HG02610 (cell line): Measurements from ENCODE around the gene RPS15.

Source experiments
- ATAC-seq: cut with Tn5 transposase; IDR thresholded peaks from one replicate; pipeline ENCODE4 v1.9.1; 2021; ENCODE audit warnings: mild to moderate bottlenecking, moderate library complexity; ENCODE audit not compliant: unreplicated experiment

The RPS15 gene

GRCh38 chr19:1481893-1482360, 43.7 kb downstream of the RPS15 start:
- no peak for ATAC-seq

- ATAC-seq = no peak
Observed at GRCh38 chr19:1482361-1483130, 44.4 kb downstream of the RPS15 start.

DNA sequence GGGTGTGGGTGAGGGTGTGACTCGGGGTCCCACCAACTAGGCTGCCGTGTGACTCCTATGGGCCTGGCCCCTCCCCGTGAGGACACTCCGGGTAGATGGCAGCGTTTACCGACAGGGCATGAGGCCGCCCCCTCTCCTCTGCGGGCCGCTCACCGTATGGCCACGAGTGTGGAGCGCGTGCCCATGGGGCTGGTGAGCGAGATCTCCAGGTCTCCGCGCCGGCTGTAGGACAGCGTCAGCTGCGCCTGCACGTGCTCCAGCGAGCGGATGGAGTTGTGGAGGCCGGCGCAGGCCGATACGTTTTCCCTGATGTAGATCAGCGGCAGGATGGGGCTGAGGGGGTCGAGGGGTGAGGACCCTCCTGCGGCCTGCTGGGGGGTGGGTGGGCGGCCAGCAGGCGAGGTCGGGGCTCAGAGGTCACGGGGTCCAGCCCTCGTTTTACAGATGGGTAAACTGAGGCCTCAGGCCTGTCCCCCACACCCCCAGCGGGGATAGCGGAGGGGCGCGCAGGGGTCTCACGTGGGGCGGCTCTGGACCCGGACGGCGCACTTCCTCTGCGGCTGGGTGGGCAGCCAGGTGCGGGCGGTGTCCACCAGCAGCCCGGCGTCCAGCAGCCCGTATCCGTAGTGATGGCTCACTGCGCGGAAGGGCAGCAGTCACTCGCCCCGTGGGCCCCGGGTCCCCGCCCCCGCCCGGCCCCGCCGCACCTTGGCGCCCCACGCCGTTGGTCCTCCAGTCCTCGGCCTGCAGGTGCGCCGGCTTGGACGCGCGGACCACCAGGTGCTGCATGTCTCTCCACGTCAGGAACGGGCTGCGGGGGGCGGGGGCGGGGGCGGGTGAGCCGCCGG, 45.2 kb downstream of the RPS15 start:
- ATAC-seq = no peak

DNA sequence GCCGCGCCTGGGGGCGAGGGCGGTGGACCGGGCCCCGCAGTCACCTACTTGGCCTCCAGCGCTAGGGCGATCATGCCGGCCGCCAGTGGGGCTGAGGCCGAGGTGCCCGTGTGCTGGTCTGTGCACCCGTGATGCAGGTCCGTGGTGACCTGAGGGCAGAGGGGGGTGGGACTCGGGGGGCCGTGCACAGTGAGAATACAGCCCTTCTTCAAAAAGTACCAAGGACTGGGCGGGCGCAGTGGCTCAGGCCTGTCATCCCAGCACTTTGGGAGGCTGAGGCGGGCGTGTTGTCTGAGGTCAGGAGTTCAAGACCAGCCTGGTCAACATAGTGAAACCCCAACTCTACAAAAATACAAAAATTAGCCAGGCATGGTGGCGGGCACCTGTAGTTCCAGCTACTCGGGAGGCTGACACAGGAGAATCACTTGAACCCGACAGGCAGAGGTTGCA, 45.8 kb downstream of the RPS15 start:
- no peak for ATAC-seq

DNA sequence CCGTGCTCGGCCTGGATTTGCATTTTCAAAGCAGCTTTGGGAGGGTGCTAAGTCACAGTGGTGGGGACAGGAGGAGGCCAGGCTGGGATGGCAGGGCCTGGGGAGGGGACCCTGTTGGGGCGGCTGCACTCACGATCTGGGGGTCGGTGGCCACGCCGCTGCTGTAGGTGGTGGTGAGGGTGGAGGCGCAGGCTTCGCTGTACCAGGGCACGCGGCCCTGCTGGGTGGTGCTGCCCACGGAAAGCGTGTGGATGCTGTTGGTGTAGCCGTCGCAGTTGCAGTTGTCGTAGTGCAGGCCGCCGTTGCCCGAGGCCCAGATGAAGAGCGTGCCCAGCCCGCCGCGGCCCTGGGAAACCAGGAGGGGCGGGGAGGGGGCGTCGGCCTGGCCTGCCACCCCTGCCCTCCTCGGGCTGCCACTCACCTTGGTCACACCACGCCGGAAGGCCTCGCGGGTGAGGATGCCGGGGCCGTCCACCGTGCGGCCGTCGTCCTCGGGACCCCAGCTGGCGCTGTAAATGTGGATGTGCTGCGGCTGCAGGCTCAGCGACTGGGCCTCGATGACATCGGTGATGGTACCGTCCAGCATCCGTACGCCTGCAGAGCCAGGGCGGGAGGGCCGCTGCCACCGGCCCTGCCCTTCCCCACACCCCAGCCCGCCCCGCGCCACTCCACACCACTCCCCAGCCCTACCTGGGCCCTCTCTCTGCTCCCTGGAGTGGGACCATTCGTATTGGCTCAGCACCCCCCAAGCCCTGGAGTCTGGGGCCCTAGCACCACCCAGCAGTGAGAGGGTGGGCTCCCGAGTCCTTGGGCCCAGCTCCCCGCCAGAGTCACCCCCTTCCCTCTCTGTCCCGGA, 48.8 kb downstream of the RPS15 start:
- ATAC-seq = no peak

GRCh38 chr19:1487576-1488281, 49.5 kb downstream of the RPS15 start:
- ATAC-seq = no peak

DNA sequence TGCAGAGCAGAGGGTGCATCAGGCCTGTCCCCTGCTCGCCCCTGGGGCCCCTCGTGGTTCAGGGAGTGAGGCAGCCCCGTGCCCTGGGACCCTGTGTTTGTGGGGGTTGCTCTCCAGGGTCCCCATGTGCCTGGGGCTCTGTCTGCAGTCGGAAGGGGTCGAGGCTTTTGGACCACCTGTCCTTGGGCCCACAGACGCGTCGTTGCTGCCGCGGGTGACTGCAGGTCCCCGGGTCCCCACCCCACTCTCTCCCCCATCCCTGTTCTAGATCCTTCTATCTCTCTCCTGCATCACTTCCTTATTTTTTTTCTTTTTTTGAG, 50.0 kb downstream of the RPS15 start:
- ATAC-seq = no peak

DNA sequence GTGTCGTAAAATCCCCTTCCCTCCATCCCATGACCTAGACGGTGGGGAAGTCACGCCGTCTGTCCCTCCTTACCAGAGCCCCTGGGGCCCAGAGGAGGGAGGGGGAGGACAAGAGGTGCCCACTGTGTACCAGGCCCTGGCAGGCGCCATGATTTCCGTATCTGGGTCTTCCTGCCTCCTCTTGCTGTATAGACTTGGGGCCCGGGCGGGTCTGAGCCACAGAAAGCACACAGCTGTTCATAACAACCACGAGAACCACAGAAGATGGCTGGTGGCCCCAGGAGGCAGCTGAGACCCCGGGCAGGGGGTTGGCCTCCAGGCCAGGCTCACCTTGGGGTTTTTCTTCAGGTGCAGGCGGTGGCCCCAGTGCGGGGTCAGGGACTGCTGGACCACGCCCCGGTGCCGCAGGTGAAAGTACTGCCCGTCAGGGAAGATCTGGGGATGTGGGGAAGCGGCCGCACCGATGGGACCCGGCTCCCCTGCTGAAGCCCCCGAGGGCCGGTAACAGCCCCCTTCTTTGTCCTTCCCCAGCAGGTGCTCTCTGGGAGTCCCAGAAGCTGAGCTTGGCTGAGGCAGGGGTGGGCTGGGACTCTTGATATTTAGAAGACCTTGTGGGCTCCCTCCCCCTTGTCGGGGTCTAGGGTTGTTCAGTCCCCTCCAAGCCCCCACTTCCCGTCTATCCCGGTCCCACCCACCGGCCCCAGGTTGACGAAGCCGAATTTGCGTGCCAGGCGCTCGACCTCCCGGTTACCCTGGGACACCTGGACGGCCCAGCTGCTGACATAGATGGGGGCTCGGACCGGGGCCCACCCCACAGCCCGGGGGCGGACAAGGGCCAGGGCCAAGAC, 51.5 kb downstream of the RPS15 start:
- ATAC-seq = no peak
